GM19193 (cell line): ENCODE results near the gene GAS7.

ENCODE experiments used
- POLR2A ChIP-seq: IDR thresholded peaks from 4 replicates; pipeline ENCODE4 v1.6.1; 2011; ENCODE audit not compliant: insufficient read depth, insufficient read length; ENCODE audit errors: extremely low read depth

GAS7 gene

DNA sequence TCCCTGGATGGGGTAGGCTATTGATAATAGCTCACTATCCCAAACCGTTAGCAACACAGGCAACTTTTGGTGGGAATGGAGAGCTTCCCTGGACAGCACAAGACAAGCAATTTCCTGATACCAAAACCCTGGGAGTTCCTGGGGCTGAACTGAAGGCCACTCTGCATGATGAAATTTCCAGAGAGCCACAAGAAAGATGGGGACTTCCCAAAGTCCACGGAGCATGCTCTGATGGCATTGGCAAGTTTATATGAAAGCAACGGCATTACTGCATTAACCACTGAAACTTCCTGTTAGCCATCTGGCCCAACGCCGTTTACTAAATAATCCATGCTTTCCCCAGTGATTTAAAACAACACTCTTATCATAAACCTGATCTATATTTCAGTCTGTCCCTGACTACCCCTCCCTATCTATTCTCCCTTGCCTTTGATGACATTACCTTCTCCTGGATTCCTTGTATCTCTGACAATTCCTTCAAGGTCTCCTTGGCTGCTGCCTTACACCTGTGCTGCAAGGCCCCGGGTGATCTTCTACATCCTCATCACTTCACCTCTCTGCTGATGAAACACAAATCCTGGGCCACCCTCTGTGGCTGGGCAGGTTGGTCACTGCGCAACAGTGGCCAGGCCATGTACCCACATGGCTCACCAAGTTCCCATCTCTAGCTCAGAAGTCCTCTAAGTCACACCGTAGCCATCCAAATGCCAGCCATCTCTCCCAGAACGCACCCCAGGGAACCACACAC, 184.9 kb downstream of the GAS7 start:
- TF ChIP-seq POLR2A = no peak

DNA sequence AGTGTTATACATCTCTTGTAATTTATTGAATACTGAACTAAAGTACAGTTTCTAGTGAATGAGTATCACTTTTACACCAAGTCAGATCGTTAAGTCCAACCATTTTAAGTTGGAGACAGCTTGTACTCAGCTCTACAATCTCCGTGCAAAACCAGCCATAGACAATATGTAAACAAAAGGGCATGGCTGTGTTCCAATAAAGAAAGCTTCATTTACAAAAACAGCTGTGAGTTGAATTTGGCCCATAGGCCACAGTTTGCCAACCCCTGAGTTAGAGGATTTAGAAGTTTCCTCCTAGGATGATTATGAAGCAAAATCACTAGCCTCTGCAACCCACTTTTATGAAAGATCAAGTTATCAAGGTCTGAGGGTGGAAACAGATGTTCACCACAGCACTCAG, 187.7 kb downstream of the GAS7 start:
- TF ChIP-seq POLR2A = no peak

DNA sequence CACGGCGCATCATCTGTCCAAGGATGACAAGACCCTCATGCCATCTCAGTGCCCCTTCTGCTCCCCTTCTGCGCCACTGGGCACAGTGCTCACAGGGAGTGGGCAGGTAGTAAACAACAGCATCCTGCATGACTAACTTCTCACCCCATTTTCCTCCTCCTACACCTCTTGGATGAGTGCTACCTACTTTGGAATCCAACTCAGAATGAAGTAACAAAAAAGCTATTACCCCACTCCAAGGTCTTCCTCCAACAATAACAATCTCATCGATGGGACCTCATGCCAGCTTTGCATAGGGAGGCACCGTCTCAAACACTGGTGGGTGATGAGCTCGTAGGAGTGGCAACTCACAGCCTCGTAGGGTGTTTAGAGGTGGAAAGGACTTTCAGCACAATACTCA, 194.7 kb downstream of the GAS7 start:
- no peak for TF ChIP-seq POLR2A

DNA sequence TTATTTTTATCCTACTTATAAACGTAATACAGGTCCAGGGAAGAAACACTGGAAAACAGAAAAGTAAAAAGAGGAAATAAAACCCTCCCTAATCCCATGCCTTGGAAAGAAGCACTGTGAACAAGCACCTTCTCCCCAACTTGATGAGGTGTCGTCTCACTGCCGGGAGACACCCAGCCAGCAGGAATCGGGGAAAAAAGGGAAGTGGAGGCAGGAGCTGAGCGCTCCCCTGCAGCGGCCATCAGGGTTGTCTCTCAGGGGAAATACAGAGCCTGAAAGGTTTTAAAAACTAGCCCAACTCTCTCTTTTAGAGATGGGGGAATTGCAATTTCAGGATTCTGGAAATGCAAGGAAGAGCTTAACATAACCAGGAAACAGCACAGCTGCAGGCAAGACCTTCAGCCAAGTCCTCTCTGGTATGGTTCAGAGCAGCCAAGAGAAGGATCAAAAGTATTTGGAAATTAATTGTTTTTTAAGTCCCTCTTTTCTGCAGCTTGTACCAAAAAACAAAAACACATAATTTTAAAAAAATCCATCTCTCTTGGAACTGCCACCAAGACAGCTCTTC, 197.0 kb downstream of the GAS7 start:
- no peak for TF ChIP-seq POLR2A

DNA sequence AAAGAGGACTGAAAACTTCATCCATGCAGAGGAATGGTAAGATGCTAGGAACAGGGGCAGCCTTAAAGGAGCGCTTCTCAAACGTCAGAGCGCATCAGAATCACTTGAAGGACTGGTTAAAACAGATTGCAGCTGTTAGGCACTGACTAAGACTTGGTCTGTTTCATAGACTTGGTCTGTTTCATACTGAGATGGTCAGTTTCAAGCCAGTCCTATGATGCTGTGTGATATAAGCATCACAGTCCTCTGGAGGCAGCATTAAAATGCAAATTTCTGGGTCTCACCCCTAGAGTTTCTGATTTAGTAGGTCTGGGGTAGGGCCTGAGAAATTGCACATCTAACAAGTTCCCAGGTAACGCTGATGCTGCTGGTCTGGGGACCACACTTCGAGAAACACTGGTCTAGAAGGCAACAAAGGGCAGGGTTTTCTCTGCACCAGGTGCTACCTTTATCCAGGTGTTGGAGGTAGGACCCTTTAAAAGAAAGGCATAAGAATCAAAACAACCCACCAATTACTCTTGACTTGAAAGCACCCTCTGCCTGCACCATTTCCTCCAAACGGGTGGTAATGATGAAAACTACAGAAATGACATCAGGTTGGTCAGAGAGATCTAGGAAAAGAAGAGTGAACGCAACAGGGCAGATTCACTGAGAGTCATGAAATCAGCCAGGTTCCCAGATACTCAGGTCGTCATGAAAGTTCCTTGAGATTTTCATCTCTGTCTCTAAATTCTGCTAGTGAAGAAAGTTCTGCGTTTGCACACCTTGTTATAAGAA, 198.3 kb downstream of the GAS7 start:
- TF ChIP-seq POLR2A = no peak

DNA sequence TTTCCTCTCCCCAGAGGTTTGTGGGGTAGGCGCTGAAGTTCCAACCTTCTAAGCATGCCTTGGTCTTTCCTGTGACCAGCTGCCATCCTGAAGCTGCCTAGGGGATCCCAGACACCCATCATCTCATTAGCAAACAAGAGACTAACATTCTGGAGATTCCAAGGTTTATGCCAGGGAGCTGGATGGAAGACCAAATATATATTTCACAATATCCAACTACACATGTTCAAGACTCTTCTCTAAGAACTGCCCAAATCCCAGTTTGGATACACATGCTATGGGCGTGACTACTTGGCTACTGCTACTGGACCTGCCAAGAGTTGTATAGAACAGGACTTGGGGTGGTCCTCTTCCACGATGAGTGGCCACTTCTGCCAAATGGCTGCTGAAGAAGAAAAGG, 200.3 kb downstream of the GAS7 start:
- no peak for TF ChIP-seq POLR2A

DNA sequence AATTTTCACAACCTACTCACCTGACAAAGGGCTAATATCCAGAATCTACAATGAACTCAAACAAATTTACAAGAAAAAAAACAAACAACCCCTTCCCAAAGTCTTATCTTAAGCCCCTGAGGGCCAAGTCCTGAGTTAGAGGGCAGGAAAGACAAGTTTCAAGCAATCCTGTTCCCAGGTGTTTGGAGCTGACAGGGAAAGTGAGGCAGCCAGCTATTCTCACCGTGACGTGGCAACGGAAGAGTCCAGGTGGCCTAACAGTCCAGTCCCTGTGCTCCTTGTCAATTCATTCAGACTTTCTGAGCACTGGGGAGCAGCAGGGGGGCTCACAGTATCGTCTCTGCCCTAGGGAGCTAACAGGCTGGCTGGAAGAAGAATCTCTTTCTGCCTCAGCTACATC, 203.6 kb downstream of the GAS7 start:
- TF ChIP-seq POLR2A = no peak

DNA sequence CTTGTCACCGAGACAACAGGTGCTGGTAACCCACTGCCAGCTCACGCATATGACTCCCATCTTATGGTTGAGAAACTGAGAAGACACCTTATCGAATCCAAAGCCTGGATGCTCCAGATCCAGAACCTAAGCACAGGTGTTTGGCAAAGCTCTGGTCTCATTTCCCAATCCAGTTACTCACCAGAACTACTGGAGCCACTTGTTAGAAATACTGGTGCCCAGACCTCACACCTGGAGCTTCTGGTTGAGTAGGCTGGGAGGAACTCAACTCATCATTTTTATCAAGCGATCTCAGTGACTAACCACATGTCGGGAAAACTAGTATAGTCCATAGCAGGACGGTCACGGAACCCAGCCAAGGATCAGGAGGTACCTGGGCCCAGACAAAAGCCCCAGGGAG, 206.6 kb downstream of the GAS7 start:
- no peak for TF ChIP-seq POLR2A

DNA sequence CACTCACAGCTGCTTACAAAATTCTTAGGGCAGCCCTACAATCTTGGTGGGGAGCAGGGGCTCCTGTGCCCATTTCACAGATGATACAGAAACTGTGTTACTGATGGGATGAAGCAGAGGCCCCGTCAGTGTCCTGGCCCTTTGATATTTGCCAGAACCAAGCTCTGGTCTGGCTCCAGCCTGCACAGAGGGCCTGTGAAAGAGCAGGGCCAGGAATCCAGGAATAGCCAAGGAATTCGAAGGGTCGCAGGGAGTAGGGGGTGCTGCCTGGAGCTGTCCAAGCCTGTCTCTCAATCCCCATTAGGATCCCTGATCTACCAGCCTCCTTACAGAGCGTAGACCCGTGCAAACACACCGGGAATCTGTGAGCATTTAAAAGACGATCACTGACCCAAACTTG, 207.1 kb downstream of the GAS7 start:
- no peak for TF ChIP-seq POLR2A

DNA sequence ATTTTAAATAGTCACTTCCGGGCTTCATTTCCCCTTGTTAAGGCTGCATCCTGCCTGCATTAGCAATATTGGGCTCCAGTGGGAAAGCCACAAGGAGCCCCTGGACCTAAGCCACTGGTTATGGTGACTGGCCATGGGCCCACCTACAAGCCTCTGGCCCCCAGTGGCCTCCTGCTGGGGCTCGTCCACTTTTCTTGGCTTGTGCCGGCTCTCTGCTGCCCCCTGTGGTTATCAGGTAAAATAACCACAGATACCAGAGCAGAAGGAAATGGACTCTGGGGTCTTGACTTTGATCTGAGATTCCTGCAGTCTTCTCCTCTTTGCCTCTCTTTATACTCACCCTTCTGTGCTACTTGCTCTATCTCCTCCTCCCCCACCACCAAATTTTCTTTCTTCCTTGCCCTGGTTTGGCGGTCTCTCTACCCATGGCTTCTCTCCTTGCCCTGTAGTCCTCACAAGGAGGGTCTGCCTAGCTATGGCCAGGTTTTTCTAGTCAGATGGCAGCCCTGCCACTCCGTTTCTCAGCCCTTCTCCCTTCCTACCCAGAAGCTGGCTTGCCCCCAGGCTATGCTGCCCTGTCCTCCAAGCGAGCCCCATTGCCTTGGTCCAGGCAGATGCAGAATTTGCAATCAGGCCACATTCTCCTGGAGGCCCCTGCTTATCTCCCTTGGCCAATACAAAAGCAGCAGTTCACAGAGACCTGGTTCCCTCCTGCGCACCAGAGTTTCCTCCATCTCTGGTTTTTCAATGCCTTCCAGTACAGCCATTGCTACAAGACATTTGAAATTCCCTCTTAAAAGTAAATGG, 210.4 kb downstream of the GAS7 start:
- no peak for TF ChIP-seq POLR2A

DNA sequence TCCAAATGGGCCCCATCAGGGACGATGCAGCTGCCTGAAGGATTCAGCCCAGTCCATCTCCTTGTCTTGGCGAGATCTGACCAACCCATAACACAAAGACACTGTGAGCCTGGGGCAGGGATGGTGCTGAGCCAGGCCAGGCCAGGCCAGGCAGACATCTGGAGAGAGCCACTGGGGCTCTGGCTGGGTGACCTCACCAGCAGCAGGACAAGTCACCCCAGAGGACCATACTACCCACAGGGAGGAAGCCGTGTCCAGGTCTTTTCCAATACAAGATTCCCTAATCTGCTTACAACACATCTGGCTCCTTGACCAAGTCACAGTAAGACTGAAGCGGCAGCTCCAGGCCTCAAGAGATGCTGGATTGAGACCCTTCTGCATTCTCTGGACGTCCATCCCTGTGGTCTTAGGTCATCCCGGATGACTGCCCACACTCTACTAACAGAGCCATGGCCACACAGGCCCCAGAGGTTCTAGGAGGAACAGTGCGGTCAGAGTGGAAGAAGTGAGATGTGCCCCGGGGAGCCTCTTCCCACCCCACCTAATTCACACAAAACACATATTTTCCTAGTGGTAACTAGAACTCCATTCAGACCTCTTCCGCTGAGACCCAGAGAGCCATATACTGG, 211.5 kb downstream of the GAS7 start:
- no peak for TF ChIP-seq POLR2A

DNA sequence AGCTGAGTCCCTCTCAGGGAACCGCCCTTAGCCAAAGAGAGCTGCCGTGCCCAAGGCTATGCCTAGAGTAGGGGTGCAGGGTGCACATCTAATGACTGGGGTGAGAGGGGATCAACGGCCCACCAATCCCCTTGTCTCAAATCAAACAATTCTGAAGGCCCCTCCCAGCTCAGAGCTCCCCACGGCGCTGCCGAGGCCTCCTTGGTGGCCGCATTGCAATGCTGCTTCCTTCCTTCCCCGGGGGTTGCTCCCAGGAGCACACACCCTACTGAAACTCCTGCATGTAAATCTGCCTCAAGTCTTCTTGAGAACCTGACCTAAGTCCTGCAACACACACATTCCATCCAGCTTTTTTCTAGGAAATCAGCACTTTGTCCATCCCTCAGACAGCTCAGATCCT, 212.8 kb downstream of the GAS7 start:
- no peak for TF ChIP-seq POLR2A

DNA sequence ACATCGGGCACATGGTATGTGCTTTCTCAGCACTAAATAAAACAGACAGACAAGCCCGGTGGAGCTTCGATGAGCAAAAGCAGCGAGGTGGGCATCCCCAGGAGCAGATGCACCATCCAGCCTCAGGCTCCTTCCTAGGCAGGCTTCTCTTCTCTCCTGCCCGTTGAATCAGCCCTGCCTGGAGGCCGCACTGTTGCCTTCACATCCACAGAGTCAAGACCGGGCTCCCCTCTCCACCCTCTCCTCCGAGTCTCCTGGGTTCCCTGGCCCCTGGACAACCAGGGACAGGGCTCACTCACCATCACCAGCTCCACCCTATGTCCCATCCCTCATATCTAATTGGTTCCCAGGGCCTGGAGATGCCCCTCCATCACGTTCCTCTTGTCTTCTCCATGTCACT, 213.6 kb downstream of the GAS7 start:
- TF ChIP-seq POLR2A = no peak

DNA sequence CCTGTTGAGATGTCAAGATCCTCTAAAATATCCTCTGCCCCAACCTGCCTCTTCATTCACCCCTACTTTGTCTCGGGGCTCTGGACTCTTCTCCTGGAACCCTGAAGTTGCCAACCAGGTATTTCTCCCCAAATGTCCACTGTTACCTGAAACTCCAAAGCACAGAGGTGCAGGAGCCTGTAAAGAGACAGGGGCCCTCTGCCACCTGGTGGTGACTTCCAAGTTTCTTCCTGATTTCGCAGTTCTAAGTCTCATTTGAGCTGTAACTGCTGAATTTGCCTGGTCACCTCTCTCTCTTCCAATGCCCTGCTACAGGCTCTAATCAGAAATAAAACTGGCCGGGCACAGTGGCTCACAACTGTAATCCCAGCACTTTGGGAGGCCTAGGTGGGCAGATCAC, 216.2 kb downstream of the GAS7 start:
- TF ChIP-seq POLR2A = no peak

DNA sequence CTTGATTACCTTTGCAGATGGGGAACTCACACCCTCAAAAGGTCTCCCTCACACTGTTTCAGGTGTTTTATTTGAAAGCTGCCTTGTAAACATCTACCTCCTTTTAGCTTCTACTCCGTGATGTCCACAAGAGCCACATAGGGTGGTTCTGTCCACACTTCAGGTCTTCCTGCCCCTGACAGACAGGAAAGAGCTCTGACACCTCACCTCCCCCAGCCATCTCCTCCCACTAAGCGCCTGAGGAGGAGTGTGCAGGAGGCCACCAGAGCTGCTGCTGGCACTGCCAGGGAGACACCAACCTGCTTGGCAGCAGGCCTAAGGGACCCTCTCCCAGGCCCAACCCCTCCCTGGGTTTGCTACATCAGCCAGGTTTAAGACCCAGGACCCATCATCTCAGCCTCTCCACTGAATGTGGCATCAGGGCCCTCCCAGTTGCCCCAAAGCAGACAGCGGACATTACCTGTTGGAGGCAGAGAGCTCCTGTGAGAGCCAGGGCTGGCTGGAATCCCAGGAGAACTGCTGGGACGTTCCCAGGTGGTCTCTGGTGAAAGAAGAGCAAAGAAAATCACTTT, 217.0 kb downstream of the GAS7 start:
- no peak for TF ChIP-seq POLR2A

DNA sequence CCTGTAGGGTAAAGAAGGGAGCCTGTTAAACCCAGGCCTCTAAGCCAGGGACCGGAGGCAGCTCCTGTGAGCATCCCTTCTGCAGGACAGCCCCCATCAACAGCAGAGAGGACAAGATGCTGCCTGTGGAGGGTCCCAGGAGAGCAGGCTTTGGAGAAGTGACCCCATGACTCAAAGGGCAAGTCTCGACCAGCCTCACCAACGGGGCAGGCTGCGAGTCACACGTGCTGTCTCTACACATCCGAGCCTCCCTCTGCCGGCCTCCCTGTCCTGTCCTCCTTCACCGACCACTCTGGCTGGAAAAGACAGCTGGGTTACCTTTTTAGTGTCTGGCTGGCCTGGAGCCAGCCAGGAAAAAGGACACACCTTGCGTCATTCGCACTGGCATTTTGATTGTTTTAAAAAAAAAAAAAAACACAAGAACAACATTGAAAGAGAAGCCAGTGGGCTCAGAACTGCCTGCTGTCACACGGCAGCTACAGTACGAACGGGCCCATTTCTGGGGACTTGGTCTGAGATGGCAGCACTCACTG, 218.9 kb downstream of the GAS7 start:
- TF ChIP-seq POLR2A = no peak
